Nephron (organoid): Measurements from ENCODE around the gene OR2T10.
"Not testable (repeated sequence)": the region's sequence is repeated elsewhere in the genome, so short reads cannot be mapped to it uniquely, and the experiment has no call there.

Experiments used
- H3K27ac Mint-ChIP-seq, 3 experiments: 2 replicates each; pipeline ENCODE4 v1.8.0; 2020; ENCODE audit warnings: mixed read lengths in 3 of 3, mild to moderate bottlenecking in 2 of 3, moderate library complexity in 1 of 3
- H3K27me3 Mint-ChIP-seq: 2 replicates; pipeline ENCODE4 v1.8.0; 2021; ENCODE audit warnings: low read depth, mild to moderate bottlenecking, moderate library complexity, mixed read lengths
- H3K36me3 Mint-ChIP-seq: 2 replicates; pipeline ENCODE4 v1.8.0; 2020; ENCODE audit warnings: low read depth, mixed read lengths
- H3K4me1 Mint-ChIP-seq: 2 replicates; pipeline ENCODE4 v1.8.0; 2020; ENCODE audit warnings: mixed read lengths
- H3K4me3 Mint-ChIP-seq, 3 experiments: 2 replicates each; pipeline ENCODE4 v1.8.0; 2020; ENCODE audit warnings: mild to moderate bottlenecking in 3 of 3, mixed read lengths in 3 of 3, moderate library complexity in 2 of 3
- H3K9me3 Mint-ChIP-seq: 2 replicates; pipeline ENCODE4 v1.8.0; 2020; ENCODE audit warnings: mixed read lengths
- CTCF ChIP-seq, 3 experiments: fragments of 200-600 bp; sonication (generic); IDR thresholded peaks; one replicate each; pipeline ENCODE4 v1.5.0; 2021; ENCODE audit warnings: antibody characterized with exemption in 3 of 3; ENCODE audit not compliant: unreplicated experiment in 3 of 3

The OR2T10 gene

DNA sequence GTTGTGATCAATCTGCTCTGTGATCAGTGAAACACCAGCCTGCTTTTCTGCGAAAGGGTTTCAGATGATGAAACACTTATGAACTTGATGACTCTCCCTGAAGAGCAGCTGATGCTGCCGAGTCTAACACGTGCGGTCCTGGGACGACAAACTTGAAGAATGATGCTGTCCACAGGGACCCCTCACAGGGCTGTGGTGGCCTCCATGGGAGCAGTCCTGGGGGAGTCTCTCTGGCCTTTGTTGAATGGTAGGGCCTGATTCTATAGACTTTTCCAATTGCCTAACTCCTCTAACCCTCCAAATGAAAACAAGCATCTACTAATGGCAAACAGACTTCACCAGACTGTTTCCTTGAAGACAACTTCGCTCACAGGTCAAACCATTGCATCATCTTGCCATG is at the start of gene OR2T10:
Gene OR2T10 (minus strand): TSS at position 112 of the 400 bp plus-strand sequence. CDS start 3,932 bp downstream, outside the sequence.
- Mint-ChIP-seq H3K27ac (no peak within 1 kb of the TSS), H3K4me3 (no peak within 1 kb of the TSS), H3K4me1 (no peaks in the 10 kb centered on the region), H3K9me3 (peaks cover 42% of the 10 kb centered on the region), H3K36me3 (no peaks in the 10 kb centered on the region), H3K27me3 (no peaks in the 10 kb centered on the region)
- TF ChIP-seq CTCF (IDR thresholded peaks at IDR 0.05; ENCODE audit: unreplicated experiment in 3 of 3), result no peak

DNA sequence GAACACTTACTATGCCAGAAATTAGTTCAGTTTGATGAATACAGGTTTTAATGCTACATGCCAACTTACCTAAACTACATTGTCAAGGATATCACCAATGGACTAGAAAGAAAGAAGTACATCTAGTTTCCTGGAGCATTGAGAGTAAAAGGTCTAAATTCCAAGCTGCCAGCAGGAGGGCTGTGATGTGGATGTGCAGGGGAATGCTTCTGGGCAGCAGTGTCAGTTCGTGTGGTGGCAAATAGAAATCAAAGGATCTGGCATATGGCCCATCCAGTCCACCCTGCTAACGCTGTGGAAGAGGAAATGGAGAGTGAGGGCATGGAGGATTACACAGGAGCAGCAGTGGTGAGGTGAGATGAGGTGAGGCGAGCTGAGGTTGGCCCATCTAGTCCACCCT is 47.7 kb upstream of the OR2T10 start, which contains the start of gene OR2T35:
Gene OR2T35 (minus strand): TSS at position 101 of the 400 bp plus-strand sequence. CDS start 6,020 bp downstream, outside the sequence.
- not testable (repeated sequence) for H3K4me3 Mint-ChIP-seq, H3K27me3 Mint-ChIP-seq, H3K36me3 Mint-ChIP-seq, H3K9me3 Mint-ChIP-seq, H3K27ac Mint-ChIP-seq, H3K4me1 Mint-ChIP-seq

DNA sequence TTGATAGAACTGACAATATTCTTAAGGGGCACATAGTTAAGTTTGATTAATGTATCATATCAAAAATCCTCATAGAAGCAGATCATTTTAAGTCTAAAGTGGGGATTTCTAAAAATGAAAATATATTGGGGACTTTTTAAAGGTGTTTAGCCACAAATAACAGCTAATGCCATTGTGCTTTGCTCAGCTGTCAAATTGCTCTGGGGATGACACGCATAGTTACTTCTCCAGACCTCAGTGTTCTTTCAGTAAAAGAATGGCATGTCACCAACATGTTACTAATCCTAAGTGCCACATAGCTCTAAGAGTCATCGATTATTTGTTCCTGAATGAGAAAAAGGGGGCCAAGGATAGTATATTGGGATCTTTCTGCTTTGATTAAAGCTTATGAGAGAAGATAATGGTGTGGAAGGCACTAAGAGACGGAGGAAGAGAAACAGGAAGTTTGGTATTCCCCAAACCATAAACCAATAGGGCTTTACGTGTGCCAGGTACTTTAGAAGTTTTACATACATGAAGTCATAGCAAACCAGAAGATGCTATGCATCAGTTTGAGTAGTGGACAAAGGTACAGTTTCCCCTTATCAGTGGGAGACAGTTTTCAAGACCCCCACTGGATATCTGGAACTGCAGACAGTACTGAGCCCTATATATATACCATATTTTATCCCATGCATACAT is 45.6 kb upstream of the OR2T10 start:
- H3K9me3 Mint-ChIP-seq, H3K4me3 Mint-ChIP-seq, H3K27me3 Mint-ChIP-seq, H3K4me1 Mint-ChIP-seq, H3K36me3 Mint-ChIP-seq, H3K27ac Mint-ChIP-seq: not testable (repeated sequence)

- not testable (repeated sequence) for H3K4me3 Mint-ChIP-seq, H3K9me3 Mint-ChIP-seq, H3K36me3 Mint-ChIP-seq, H3K27ac Mint-ChIP-seq, H3K4me1 Mint-ChIP-seq, H3K27me3 Mint-ChIP-seq
These were observed 44.1 kb upstream of the OR2T10 start for GRCh38 chr1:248641583-248641982.

DNA sequence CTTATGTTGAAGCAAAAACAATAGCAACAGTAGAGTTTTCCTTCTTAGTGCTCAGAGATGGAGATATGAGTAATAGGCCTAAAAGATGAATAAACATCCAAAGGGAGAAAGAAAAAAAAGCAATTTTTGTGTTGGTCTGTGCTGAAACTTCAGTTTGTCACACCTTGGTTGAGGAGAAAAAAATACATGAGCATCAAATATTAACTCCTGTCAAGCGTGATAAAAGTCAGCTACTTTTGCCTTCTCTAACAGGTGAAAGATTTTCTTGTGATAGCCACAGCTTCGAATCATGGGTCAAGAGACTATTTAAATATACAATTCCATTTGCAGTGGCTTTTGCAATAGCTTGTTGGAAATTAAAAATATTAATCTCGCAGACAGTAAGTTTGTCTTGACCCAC is 43.4 kb upstream of the OR2T10 start:
- not testable (repeated sequence) for H3K27me3 Mint-ChIP-seq, H3K9me3 Mint-ChIP-seq, H3K36me3 Mint-ChIP-seq, H3K4me3 Mint-ChIP-seq, H3K4me1 Mint-ChIP-seq, H3K27ac Mint-ChIP-seq

DNA sequence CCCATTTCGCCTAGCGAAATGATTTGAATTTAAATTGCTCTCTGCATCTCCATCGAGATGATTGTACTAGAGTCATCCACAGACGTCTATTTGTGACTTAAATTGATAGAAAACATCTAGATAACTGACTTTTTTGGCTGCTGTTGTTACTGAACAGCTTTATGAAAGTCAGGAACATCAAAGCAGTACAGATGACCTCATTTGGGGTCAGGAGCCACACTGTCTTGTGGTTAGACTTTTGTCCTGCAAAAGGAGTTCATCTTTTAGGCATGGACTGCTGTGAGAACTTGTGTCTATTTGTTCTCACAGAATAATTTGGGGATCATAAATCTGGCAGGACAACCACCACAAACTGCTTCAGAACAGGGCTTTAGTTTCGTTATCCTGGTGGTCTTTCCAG is 42.2 kb upstream of the OR2T10 start:
- H3K4me1 Mint-ChIP-seq, H3K4me3 Mint-ChIP-seq, H3K9me3 Mint-ChIP-seq, H3K27me3 Mint-ChIP-seq, H3K36me3 Mint-ChIP-seq, H3K27ac Mint-ChIP-seq: not testable (repeated sequence)

DNA sequence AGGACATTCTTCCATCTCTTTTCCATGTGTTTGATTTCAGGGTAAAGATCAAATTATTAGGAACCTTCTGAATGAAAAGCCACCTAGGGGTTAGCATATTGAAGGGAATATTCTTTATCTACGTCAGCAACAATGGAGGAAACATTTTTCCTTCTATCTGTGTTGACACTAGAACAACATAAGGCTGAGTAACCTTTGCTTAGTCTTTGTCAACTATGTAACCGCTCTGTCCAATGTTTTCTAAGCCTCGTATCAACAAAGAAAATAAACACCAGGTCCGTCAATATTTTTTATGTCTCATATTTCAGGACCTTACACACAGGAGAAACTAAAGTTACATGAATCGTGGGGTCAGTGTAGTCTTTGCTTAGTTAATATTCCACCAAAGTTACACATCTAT is 39.1 kb upstream of the OR2T10 start:
- H3K36me3 Mint-ChIP-seq, H3K27ac Mint-ChIP-seq, H3K9me3 Mint-ChIP-seq, H3K4me3 Mint-ChIP-seq, H3K27me3 Mint-ChIP-seq, H3K4me1 Mint-ChIP-seq: not testable (repeated sequence)

DNA sequence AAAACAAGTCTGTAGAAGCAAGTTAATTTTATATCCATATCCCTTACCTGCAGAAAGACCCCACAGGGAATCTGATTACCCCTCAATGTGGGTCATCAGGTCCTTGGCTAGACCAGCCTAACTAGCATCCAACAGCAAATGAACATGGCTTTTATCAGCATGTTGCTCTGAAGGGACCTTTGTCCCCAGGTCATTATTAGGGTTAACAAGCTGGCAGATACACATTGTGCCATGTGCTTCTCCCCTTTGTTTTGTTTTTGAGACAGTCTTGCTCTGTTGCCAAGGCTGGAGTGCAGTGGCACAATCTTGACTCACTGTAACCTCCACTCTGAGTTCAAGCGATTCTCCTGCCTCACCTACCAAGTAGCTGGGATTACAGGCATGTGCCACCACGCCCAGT is 37.5 kb upstream of the OR2T10 start, which contains the start of gene OR2T11:
Gene OR2T11 (minus strand): TSS at position 101 of the 400 bp plus-strand sequence. CDS start 7,963 bp downstream, outside the sequence.
- not testable (repeated sequence) for H3K27me3 Mint-ChIP-seq, H3K36me3 Mint-ChIP-seq, H3K27ac Mint-ChIP-seq, H3K4me1 Mint-ChIP-seq, H3K4me3 Mint-ChIP-seq, H3K9me3 Mint-ChIP-seq

DNA sequence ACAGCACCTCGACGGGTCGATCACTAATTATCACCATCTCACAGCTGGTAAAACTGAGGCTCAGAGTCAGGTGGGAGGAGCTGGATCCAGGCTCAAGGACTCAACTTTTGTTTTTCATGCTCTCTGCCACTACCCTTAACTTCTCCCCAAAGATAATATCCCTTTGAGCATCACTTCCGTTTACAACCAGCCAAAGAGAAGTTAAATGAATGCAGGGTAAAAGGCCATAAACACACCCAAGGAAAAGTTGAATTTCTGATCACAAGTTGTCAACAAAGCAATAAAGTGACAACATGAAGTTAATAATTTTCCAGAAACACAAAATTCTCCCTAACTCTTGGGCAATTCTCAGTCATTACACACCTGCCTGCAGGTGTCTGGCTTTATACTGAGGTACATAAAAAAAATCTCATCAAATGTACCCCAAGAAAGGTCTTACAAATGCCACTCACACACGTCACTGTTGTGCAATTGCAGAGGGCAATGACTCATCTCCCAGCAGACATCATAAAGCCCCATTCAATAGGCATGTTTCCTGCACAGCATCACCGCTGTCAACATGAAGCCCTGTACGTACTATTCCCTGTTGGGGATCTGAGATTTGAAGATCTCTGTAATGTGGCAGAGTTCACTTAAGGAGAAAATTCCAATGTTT is 34.0 kb upstream of the OR2T10 start:
- H3K36me3 Mint-ChIP-seq, result no peaks in the 10 kb centered on the region
- peaks cover 18% of the 10 kb centered on the region for H3K9me3 Mint-ChIP-seq
- no peak for TF ChIP-seq CTCF (IDR thresholded peaks at IDR 0.05; ENCODE audit: unreplicated experiment in 3 of 3)
- no peak overlapping the region for H3K4me3 Mint-ChIP-seq
- no peaks in the 10 kb centered on the region for H3K27me3 Mint-ChIP-seq
- H3K4me1 Mint-ChIP-seq, result no peaks in the 10 kb centered on the region
- H3K27ac Mint-ChIP-seq, result no peak overlapping the region
